GM12891 (cell line): ENCODE results near the gene NMRAL1.

Source experiments
- POLR2A ChIP-seq: IDR thresholded peaks from 2 replicates; pipeline ENCODE4 v1.6.1; 2011; ENCODE audit warnings: low read depth, low read length, control low read depth
- POLR2AphosphoS5 ChIP-seq: IDR thresholded peaks from 2 replicates; pipeline ENCODE4 v1.6.1; 2011; ENCODE audit warnings: low read depth, low read length, control low read depth
- SPI1 ChIP-seq: IDR thresholded peaks from 2 replicates; pipeline ENCODE4 v1.6.1; 2011; ENCODE audit warnings: low read depth, low read length, control low read depth

- TF ChIP-seq POLR2AphosphoS5 (no peak), POLR2A (no peak), SPI1 (no peak)
These were observed 13.5 kb downstream of the NMRAL1 start for GRCh38 chr16:4460936-4461249.
